Aorta (tissue), 5 donors: ENCODE data around the gene SCAMP5. TPM values are rescaled to one million over a fixed set of nuclear protein-coding genes. Genes with fewer than 3 reads are reported as not detected.

Experiments used
- ATAC-seq: fragments of 200-7000 bp; cut with Tn5 transposase; one replicate; pipeline ENCODE4 v1.9.1; 2022; ENCODE audit warnings: moderate library complexity; ENCODE audit not compliant: low FRiP score
- DNase-seq, 2 donors: peaks; one replicate each; pipeline ENCODE4 v3.0.0-alpha.2; 2020
- H3K27ac ChIP-seq, 2 donors: one replicate each; pipeline ENCODE4 v1.5.1; 2013; ENCODE audit warnings: low read length in 2 of 2, mild to moderate bottlenecking in 2 of 2, moderate library complexity in 2 of 2, control low read depth in 1 of 2, inconsistent platforms in 1 of 2, low read depth in 1 of 2
- H3K27me3 ChIP-seq, 2 donors: one replicate each; pipeline ENCODE4 v1.6.1; 2013; ENCODE audit warnings: control low read depth in 1 of 2, low read length in 1 of 2, mild to moderate bottlenecking in 1 of 2, moderate library complexity in 1 of 2; ENCODE audit not compliant: insufficient read depth in 2 of 2, control insufficient read depth in 1 of 2
- H3K36me3 ChIP-seq, 2 donors: one replicate each; pipeline ENCODE4 v1.6.1; 2013; ENCODE audit warnings: control low read depth in 1 of 2, low read length in 1 of 2, mild to moderate bottlenecking in 1 of 2; ENCODE audit not compliant: insufficient read depth in 2 of 2, control insufficient read depth in 1 of 2
- H3K4me1 ChIP-seq, 2 donors: one replicate each; pipeline ENCODE4 v1.6.1; 2013; ENCODE audit warnings: low read length in 2 of 2, control low read depth in 1 of 2, mild to moderate bottlenecking in 1 of 2, moderate library complexity in 1 of 2; ENCODE audit not compliant: insufficient read depth in 2 of 2, control insufficient read depth in 1 of 2
- H3K4me3 ChIP-seq, 2 donors: one replicate each; pipeline ENCODE4 v1.5.1; 2013; ENCODE audit warnings: low read length in 2 of 2, control low read depth in 1 of 2, mild to moderate bottlenecking in 1 of 2
- H3K9me3 ChIP-seq: one replicate; pipeline ENCODE4 v1.6.1; 2013; ENCODE audit warnings: mild to moderate bottlenecking, low read length; ENCODE audit not compliant: control insufficient read depth
- WGBS, 2 donors: extraction: QIAGEN DNeasy Blood & Tissue Kit; methylation state at CpG; one replicate each; pipeline ENCODE4 v1.1.7; 2013; 5-methylcytosine and 5-hydroxymethylcytosine counted together
- intact Hi-C, 2 donors: fragments of 100-400 bp; cut with DNase I; formaldehyde crosslinking; loops; one replicate each; pipeline versions ENCODE4 v1.14.2 to v1.15.0; 2022
- polyA plus RNA-seq, 2 donors: library from polyadenylated mRNA; stranded (reverse); fragments of 200-250 nt; gene quantifications; one replicate each; pipeline ENCODE4 v1.2.3, GENCODE V29; 2013
- total RNA-seq, 2 donors: library from RNA; stranded (reverse); fragmentation: NEBNext Ultra II Directional; extraction: Animal tissue kit (Norgen Biotek cat#: 25700); gene quantifications; one replicate each; pipeline ENCODE4 v1.2.1, GENCODE V29; 2021
- donor health status: healthy with polysubstance abuse.
- donor health status: Bipolar disorder and iron deficiency.
- donor health status: DM: no; HTN: no; CAD: no.
- donor health status: DM: no; HTN: no; CAD: no.
- donor health status: DM: yes; HTN: yes; CAD: no.

SCAMP5 gene
- total and polyA plus RNA-seq, 4 donors: 0.64 to 9.4 (median 4.7) TPM

GRCh38 chr15:74997543-74997942, 2.2 kb downstream of the SCAMP5 start:
- WGBS, 2 donors: 76 to 79% methylated on average over 2 of the region's 2 CpGs
- Histone ChIP-seq H3K36me3 (no peaks in the 10 kb centered on the region), H3K27ac (no peak overlapping the region), H3K9me3 (no peaks in the 10 kb centered on the region), H3K27me3 (no peaks in the 10 kb centered on the region), H3K4me3 (no peak overlapping the region), H3K4me1 (no peaks in the 10 kb centered on the region)
- intact Hi-C loops: no loop called here
- peak in 1 of 2 donors; percentile 35 for DNase-seq
- no peak for ATAC-seq

- no peaks in the 10 kb centered on the region for H3K27me3 ChIP-seq
- H3K4me3 ChIP-seq: no peak overlapping the region
- H3K4me1 ChIP-seq: no peaks in the 10 kb centered on the region
- H3K36me3 ChIP-seq: no peaks in the 10 kb centered on the region
- peak; percentile 3 to 27 for DNase-seq
- 78 to 80% methylated on average over 6 of the region's 6 CpGs for WGBS, 2 donors
- no peak for ATAC-seq
- H3K27ac ChIP-seq: no peak overlapping the region
- intact Hi-C loops: no loop called here
- H3K9me3 ChIP-seq: no peaks in the 10 kb centered on the region
These were observed 5.9 kb downstream of the SCAMP5 start for GRCh38 chr15:75001310-75001709.

- Histone ChIP-seq H3K27me3 (no peaks in the 10 kb centered on the region), H3K4me3 (no peak overlapping the region), H3K27ac (no peak overlapping the region), H3K9me3 (no peaks in the 10 kb centered on the region), H3K36me3 (no peaks in the 10 kb centered on the region), H3K4me1 (no peaks in the 10 kb centered on the region)
- intact Hi-C loops: no loop called here
- no peak for DNase-seq
- ATAC-seq: no peak
- whole genome bisulfite sequencing, 2 donors: 62% methylated on average over 7 of the region's 7 CpGs
These were observed 7.0 kb downstream of the SCAMP5 start for GRCh38 chr15:75002398-75002797.

- 86 to 87% methylated on average over 13 of the region's 13 CpGs for WGBS, 2 donors
- H3K27ac ChIP-seq: no peak overlapping the region
These were observed 11.9 kb downstream of the SCAMP5 start for GRCh38 chr15:75007216-75007615.

GRCh38 chr15:75008221-75008625, 12.9 kb downstream of the SCAMP5 start:
- WGBS, 2 donors: 89 to 92% methylated on average over 5 of the region's 5 CpGs
- H3K4me3 ChIP-seq: no peak overlapping the region
- no peaks in the 10 kb centered on the region for H3K4me1 ChIP-seq
- no peaks in the 10 kb centered on the region for H3K27me3 ChIP-seq
- intact Hi-C loops: no loop called here
- H3K27ac ChIP-seq: no peak overlapping the region
- H3K36me3 ChIP-seq: no peaks in the 10 kb centered on the region
- no peaks in the 10 kb centered on the region for H3K9me3 ChIP-seq
- DNase-seq: no peak
- ATAC-seq: no peak

More at GRCh38 chr15:75007216-75007615, 11.9 kb downstream of the SCAMP5 start:
- Histone ChIP-seq H3K4me3 (no peak overlapping the region), H3K4me1 (no peaks in the 10 kb centered on the region), H3K9me3 (no peaks in the 10 kb centered on the region), H3K36me3 (no peaks in the 10 kb centered on the region), H3K27me3 (no peaks in the 10 kb centered on the region)
- intact Hi-C loops: no loop called here
- ATAC-seq: no peak
- peak in 1 of 2 donors; percentile 29 for DNase-seq

GRCh38 chr15:75008629-75009326, 13.4 kb downstream of the SCAMP5 start:
- DNase-seq (no peak), ATAC-seq (no peak)
- Histone ChIP-seq H3K4me3 (no peak overlapping the region), H3K9me3 (no peaks in the 10 kb centered on the region), H3K36me3 (no peaks in the 10 kb centered on the region), H3K27me3 (no peaks in the 10 kb centered on the region), H3K27ac (no peak overlapping the region), H3K4me1 (no peaks in the 10 kb centered on the region)
- WGBS, 2 donors: 83 to 84% methylated on average over 6 of the region's 6 CpGs
- intact Hi-C loops: no loop called here

- no peaks in the 10 kb centered on the region for H3K4me1 ChIP-seq
- DNase-seq: no peak
- intact Hi-C loops: no loop called here
- H3K36me3 ChIP-seq: no peaks in the 10 kb centered on the region
- H3K9me3 ChIP-seq: no peaks in the 10 kb centered on the region
- no peaks in the 10 kb centered on the region for H3K27me3 ChIP-seq
- 92 to 96% methylated on average over 15 of the region's 15 CpGs for WGBS, 2 donors
- H3K4me3 ChIP-seq: no peak overlapping the region
- H3K27ac ChIP-seq: no peak overlapping the region
- no peak for ATAC-seq
These were observed 21.1 kb downstream of the SCAMP5 start for GRCh38 chr15:75016431-75016830.

GRCh38 chr15:75019916-75020315, 24.6 kb downstream of the SCAMP5 start:
- H3K27me3 ChIP-seq: no peaks in the 10 kb centered on the region
- no peak overlapping the region for H3K27ac ChIP-seq
- 75 to 79% methylated on average over 3 of the region's 3 CpGs for WGBS, 2 donors
- intact Hi-C loops: no loop called here
- ATAC-seq (no peak), DNase-seq (no peak)
- no peak overlapping the region for H3K4me3 ChIP-seq
- no peaks in the 10 kb centered on the region for H3K36me3 ChIP-seq
- H3K4me1 ChIP-seq: no peaks in the 10 kb centered on the region
- H3K9me3 ChIP-seq: no peaks in the 10 kb centered on the region

- Histone ChIP-seq H3K4me3 (no peak overlapping the region), H3K27me3 (no peaks in the 10 kb centered on the region), H3K27ac (no peak overlapping the region), H3K4me1 (no peaks in the 10 kb centered on the region), H3K9me3 (no peaks in the 10 kb centered on the region), H3K36me3 (no peaks in the 10 kb centered on the region)
- DNase-seq (no peak), ATAC-seq (no peak)
- intact Hi-C loops: no loop called here
- 83 to 86% methylated on average over 8 of the region's 8 CpGs for WGBS, 2 donors
These were observed 26.0 kb downstream of the SCAMP5 start for GRCh38 chr15:75021341-75021740.
